ENCODE results near the gene PGAP1. TPM values are rescaled to one million over a fixed set of nuclear protein-coding genes. Genes with fewer than 3 reads are reported as not detected.
A peak's percentile ranks its signal among the peaks of the same experiment; 100 is the strongest.
"Not testable (repeated sequence)": the region's sequence is repeated elsewhere in the genome, so short reads cannot be mapped to it uniquely, and the experiment has no call there.

The PGAP1 gene
- total and polyA plus RNA-seq, 4 experiments from 2014 or later = 0.43 to 9.1 (median 4.5) TPM

GRCh38 chr2:196918927-196919326 is 7.6 kb downstream of the PGAP1 start:
- ChIA-PET POLR2A (ENCODE audit: partially characterized antibody) (no interaction called here), CTCF (ENCODE audit: partially characterized antibody) (no interaction called here)
- Histone ChIP-seq H3K4me3 (ENCODE audit: low read length in 2 of 2) (no peak overlapping the region), H3K27me3 (ENCODE audit: insufficient read depth, low read length) (no peaks in the 10 kb centered on the region), H3K27ac (ENCODE audit: low read depth, low read length) (no peak overlapping the region), H3K4me1 (ENCODE audit: insufficient read depth, low read length) (peaks cover 24% of the 10 kb centered on the region), H3K9me3 (ENCODE audit: control insufficient read depth in 1 of 2, low read length in 2 of 2) (no peaks in the 10 kb centered on the region), H3K36me3 (ENCODE audit: insufficient read depth, low read length) (no peaks in the 10 kb centered on the region)
- Mint-ChIP-seq H3K36me3 (peaks cover 11 to 20% of the 10 kb centered on the region in 2 donors), H3K27me3 (no peaks in the 10 kb centered on the region), H3K9me3 (peaks cover 0 to 5% (median 2%) of the 10 kb centered on the region in 8 donors), H3K4me3 (no peak overlapping the region), H3K27ac (peak overlapping the region in 4 of 7 donors; percentile 10 to 26 (median 16)), H3K4me1 (peaks cover 15 to 40% (median 30%) of the 10 kb centered on the region in 4 donors)
- no peak for DNase-seq
- intact Hi-C loops (cut with micrococcal nuclease) = loop anchor here (1.0 kb wide), 1 partner anchor 7 kb away; the partner anchor contains the start of gene PGAP1

- peaks cover 18 to 37% (median 25%) of the 10 kb centered on the region in 4 donors for H3K4me1 Mint-ChIP-seq
- no peak overlapping the region for H3K4me3 Mint-ChIP-seq
- no peaks in the 10 kb centered on the region for H3K27me3 Mint-ChIP-seq
- H3K4me3 ChIP-seq (ENCODE audit: low read length in 2 of 2) = no peak overlapping the region
- intact Hi-C loops (cut with micrococcal nuclease) = loop anchor here (1.0 kb wide), 1 partner anchor 8 kb away; the partner anchor contains the start of gene PGAP1
- POLR2A ChIA-PET (ENCODE audit: partially characterized antibody) = no interaction called here
- H3K36me3 ChIP-seq (ENCODE audit: insufficient read depth, low read length) = no peaks in the 10 kb centered on the region
- peaks cover 11 to 20% of the 10 kb centered on the region in 2 donors for H3K36me3 Mint-ChIP-seq
- no peak for DNase-seq
- peaks cover 0 to 5% (median 2%) of the 10 kb centered on the region in 8 donors for H3K9me3 Mint-ChIP-seq
- no peak overlapping the region for H3K27ac ChIP-seq (ENCODE audit: low read depth, low read length)
- H3K9me3 ChIP-seq (ENCODE audit: control insufficient read depth in 1 of 2, low read length in 2 of 2) = no peaks in the 10 kb centered on the region
- peak overlapping the region in 1 of 7 donors; percentile 38 for H3K27ac Mint-ChIP-seq
- CTCF ChIA-PET (ENCODE audit: partially characterized antibody) = no interaction called here
- no peaks in the 10 kb centered on the region for H3K27me3 ChIP-seq (ENCODE audit: insufficient read depth, low read length)
- peaks cover 22% of the 10 kb centered on the region for H3K4me1 ChIP-seq (ENCODE audit: insufficient read depth, low read length)
Observed at GRCh38 chr2:196917802-196918201, 8.7 kb downstream of the PGAP1 start.

- Histone ChIP-seq H3K4me3 (ENCODE audit: low read length in 2 of 2) (no peak overlapping the region), H3K9me3 (ENCODE audit: control insufficient read depth in 1 of 2, low read length in 2 of 2) (no peaks in the 10 kb centered on the region), H3K36me3 (ENCODE audit: insufficient read depth, low read length) (no peaks in the 10 kb centered on the region), H3K27me3 (ENCODE audit: insufficient read depth, low read length) (no peaks in the 10 kb centered on the region), H3K27ac (ENCODE audit: low read depth, low read length) (peak overlapping the region; percentile 10), H3K4me1 (ENCODE audit: insufficient read depth, low read length) (peaks cover 22% of the 10 kb centered on the region)
- intact Hi-C loops (cut with micrococcal nuclease) = no loop called here
- Mint-ChIP-seq H3K36me3 (peaks cover 15 to 23% of the 10 kb centered on the region in 2 donors), H3K9me3 (peaks cover 0 to 5% (median 2%) of the 10 kb centered on the region in 8 donors), H3K27me3 (no peaks in the 10 kb centered on the region), H3K27ac (peak overlapping the region; percentile 67 to 92 (median 90)), H3K4me3 (peak overlapping the region; percentile 8 to 82 (median 60)), H3K4me1 (peaks cover 15 to 33% (median 20%) of the 10 kb centered on the region in 4 donors)
- peak in 2 of 5 donors; percentile 6 to 20 for DNase-seq
- ChIA-PET CTCF (ENCODE audit: partially characterized antibody) (interaction anchor here (1.3 kb wide), 1 partner anchor 15 kb away, joined by 4 read pairs; no protein-coding TSS in a partner anchor), POLR2A (ENCODE audit: partially characterized antibody) (interaction anchor here (1.1 to 1.4 kb wide), 3 partner anchors 10 to 117 kb away, joined by 4 to 26 read pairs (median 5); partner anchors contain the start of genes GTF3C3 and PGAP1)
Observed at GRCh38 chr2:196915507-196916189, 10.9 kb downstream of the PGAP1 start.

- no peaks in the 10 kb centered on the region for H3K27me3 Mint-ChIP-seq
- Histone ChIP-seq H3K4me3 (ENCODE audit: low read length in 2 of 2) (no peak overlapping the region), H3K9me3 (ENCODE audit: control insufficient read depth in 1 of 2, low read length in 2 of 2) (no peaks in the 10 kb centered on the region), H3K4me1 (ENCODE audit: insufficient read depth, low read length) (peaks cover 22% of the 10 kb centered on the region), H3K27ac (ENCODE audit: low read depth, low read length) (peak overlapping the region; percentile 10), H3K27me3 (ENCODE audit: insufficient read depth, low read length) (no peaks in the 10 kb centered on the region), H3K36me3 (ENCODE audit: insufficient read depth, low read length) (no peaks in the 10 kb centered on the region)
- CTCF ChIA-PET (ENCODE audit: partially characterized antibody) = no interaction called here
- peak; percentile 44 to 62 (median 45) for DNase-seq
- H3K4me3 Mint-ChIP-seq = peak overlapping the region; percentile 36 to 82 (median 66)
- H3K9me3 Mint-ChIP-seq = peaks cover 0 to 5% (median 2%) of the 10 kb centered on the region in 8 donors
- H3K36me3 Mint-ChIP-seq = peaks cover 15 to 23% of the 10 kb centered on the region in 2 donors
- intact Hi-C loops (cut with micrococcal nuclease) = no loop called here
- peaks cover 15 to 33% (median 20%) of the 10 kb centered on the region in 4 donors for H3K4me1 Mint-ChIP-seq
- H3K27ac Mint-ChIP-seq = peak overlapping the region; percentile 67 to 92 (median 90)
- POLR2A ChIA-PET (ENCODE audit: partially characterized antibody) = interaction anchor here (1.1 to 1.4 kb wide), 3 partner anchors 11 to 116 kb away, joined by 4 to 26 read pairs (median 5); partner anchors contain the start of genes GTF3C3 and PGAP1
Observed at GRCh38 chr2:196914867-196915460, 11.5 kb downstream of the PGAP1 start.

- H3K27ac ChIP-seq (ENCODE audit: low read depth, low read length) = no peak overlapping the region
- POLR2A ChIA-PET (ENCODE audit: partially characterized antibody) = no interaction called here
- CTCF ChIA-PET (ENCODE audit: partially characterized antibody) = no interaction called here
- DNase-seq = no peak
- H3K4me1 Mint-ChIP-seq = peaks cover 15 to 29% (median 19%) of the 10 kb centered on the region in 4 donors
- no peaks in the 10 kb centered on the region for H3K36me3 ChIP-seq (ENCODE audit: insufficient read depth, low read length)
- peaks cover 8 to 14% of the 10 kb centered on the region in 2 donors for H3K36me3 Mint-ChIP-seq
- no peak overlapping the region for H3K4me3 ChIP-seq (ENCODE audit: low read length in 2 of 2)
- H3K27ac Mint-ChIP-seq = peak overlapping the region in 4 of 7 donors; percentile 17 to 76 (median 39)
- peaks cover 0 to 5% (median 2%) of the 10 kb centered on the region in 8 donors for H3K9me3 Mint-ChIP-seq
- peak overlapping the region in 1 of 8 donors; percentile 59 for H3K4me3 Mint-ChIP-seq
- H3K27me3 Mint-ChIP-seq = no peaks in the 10 kb centered on the region
- H3K27me3 ChIP-seq (ENCODE audit: insufficient read depth, low read length) = no peaks in the 10 kb centered on the region
- no peaks in the 10 kb centered on the region for H3K9me3 ChIP-seq (ENCODE audit: control insufficient read depth in 1 of 2, low read length in 2 of 2)
- peaks cover 22% of the 10 kb centered on the region for H3K4me1 ChIP-seq (ENCODE audit: insufficient read depth, low read length)
- intact Hi-C loops (cut with micrococcal nuclease) = no loop called here
Observed at GRCh38 chr2:196913691-196914090, 12.8 kb downstream of the PGAP1 start.

- H3K27me3 ChIP-seq (ENCODE audit: insufficient read depth, low read length); H3K4me3 Mint-ChIP-seq; H3K9me3 Mint-ChIP-seq; H3K4me1 Mint-ChIP-seq; H3K27ac ChIP-seq (ENCODE audit: low read depth, low read length); CTCF ChIA-PET (ENCODE audit: partially characterized antibody); H3K9me3 ChIP-seq (ENCODE audit: control insufficient read depth in 1 of 2, low read length in 2 of 2); H3K4me3 ChIP-seq (ENCODE audit: low read length in 2 of 2); H3K27me3 Mint-ChIP-seq; DNase-seq; POLR2A ChIA-PET (ENCODE audit: partially characterized antibody); H3K4me1 ChIP-seq (ENCODE audit: insufficient read depth, low read length); H3K36me3 Mint-ChIP-seq; intact Hi-C loops (cut with micrococcal nuclease); H3K36me3 ChIP-seq (ENCODE audit: insufficient read depth, low read length): not testable (repeated sequence)
- H3K27ac Mint-ChIP-seq = peak overlapping the region in 1 of 7 donors; percentile 38
Observed at GRCh38 chr2:196905365-196905764, 21.1 kb downstream of the PGAP1 start.

- H3K4me3 Mint-ChIP-seq = no peak overlapping the region
Observed at GRCh38 chr2:196902828-196903227, 23.7 kb downstream of the PGAP1 start.

More at GRCh38 chr2:196902828-196903227, 23.7 kb downstream of the PGAP1 start:
- Mint-ChIP-seq H3K36me3 (peaks cover 10 to 13% of the 10 kb centered on the region in 2 donors), H3K9me3 (no peaks in the 10 kb centered on the region), H3K27ac (no peak overlapping the region), H3K27me3 (no peaks in the 10 kb centered on the region), H3K4me1 (peaks cover 0 to 1% (median 0%) of the 10 kb centered on the region in 4 donors)
- POLR2A ChIA-PET (ENCODE audit: partially characterized antibody) = interaction anchor here (1.5 kb wide), 1 partner anchor 25 kb away, joined by 4 read pairs; no protein-coding TSS in a partner anchor
- CTCF ChIA-PET (ENCODE audit: partially characterized antibody) = no interaction called here
- Histone ChIP-seq H3K36me3 (ENCODE audit: insufficient read depth, low read length) (no peaks in the 10 kb centered on the region), H3K27me3 (ENCODE audit: insufficient read depth, low read length) (no peaks in the 10 kb centered on the region), H3K27ac (ENCODE audit: low read depth, low read length) (no peak overlapping the region), H3K9me3 (ENCODE audit: control insufficient read depth in 1 of 2, low read length in 2 of 2) (no peaks in the 10 kb centered on the region), H3K4me3 (ENCODE audit: low read length in 2 of 2) (no peak overlapping the region), H3K4me1 (ENCODE audit: insufficient read depth, low read length) (no peaks in the 10 kb centered on the region)
- DNase-seq = no peak
- intact Hi-C loops (cut with micrococcal nuclease) = no loop called here

All from CD4-positive, alpha-beta memory T cell (primary cell).